ENCODE measurements around the gene MPHOSPH8. TPM values are rescaled to one million over a fixed set of nuclear protein-coding genes. Genes with fewer than 3 reads are reported as not detected.
"Not testable (repeated sequence)": the region's sequence is repeated elsewhere in the genome, so short reads cannot be mapped to it uniquely, and the experiment has no call there.

MPHOSPH8 gene
- total and polyA plus RNA-seq, 12 donors = 14.7 to 63.4 (median 32.1) TPM

- H3K27me3 ChIP-seq = no peaks in the 10 kb centered on the region
- no peak for DNase-seq
- H3K27ac ChIP-seq = no peak overlapping the region
- H3K36me3 ChIP-seq (replicated peaks in 1 of 2) = no peaks in the 10 kb centered on the region
- TF ChIP-seq POLR2A (IDR thresholded peaks at IDR 0.05) = no peak
- TF ChIP-seq CTCF (IDR thresholded peaks at IDR 0.05) = no peak
- H3K9me3 ChIP-seq (replicated peaks in 1 of 3) = no peaks in the 10 kb centered on the region
- intact Hi-C loops (cut with DNase I) = no loop called here
- H3K4me3 ChIP-seq = no peak overlapping the region
- no peaks in the 10 kb centered on the region for H3K4me1 ChIP-seq (replicated peaks in 1 of 2)
- 91 to 97% (median 92%) methylated on average over 2 of the region's 2 CpGs for WGBS, 4 donors
Observed at GRCh38 chr13:19624265-19624664, 9.2 kb upstream of the MPHOSPH8 start.

GRCh38 chr13:19632915-19633478, 462 bp upstream of the MPHOSPH8 start:
- H3K36me3 ChIP-seq (replicated peaks in 1 of 2) = no peaks in the 10 kb centered on the region
- intact Hi-C loops (cut with DNase I) = loop anchor here (10.0 kb wide), 2 partner anchors 132 to 152 kb away; partner anchors contain the start of gene PSPC1 (in 1 of the 2)
- no peaks in the 10 kb centered on the region for H3K9me3 ChIP-seq (replicated peaks in 1 of 3)
- no peak for DNase-seq
- TF ChIP-seq POLR2A (IDR thresholded peaks at IDR 0.05) (no peak), CTCF (IDR thresholded peaks at IDR 0.05) (no peak)
- WGBS, 4 donors = 14 to 28% (median 19%) methylated on average over 15 to 25 of the region's 25 CpGs
- H3K4me3 ChIP-seq = peak overlapping the region in 3 of 4 donors; percentile 65 to 95 (median 95)
- peak overlapping the region; percentile 94 to 99 (median 96) for H3K27ac ChIP-seq
- no peaks in the 10 kb centered on the region for H3K27me3 ChIP-seq
- peaks cover 23 to 29% of the 10 kb centered on the region in 2 donors for H3K4me1 ChIP-seq (replicated peaks in 1 of 2)

- intact Hi-C loops (cut with DNase I) = loop anchor here (10.0 kb wide), 2 partner anchors 131 to 151 kb away; partner anchors contain the start of gene PSPC1 (in 1 of the 2)
- peak in 1 of 7 donors; percentile 58 for DNase-seq
Observed at GRCh38 chr13:19634256-19634740, 839 bp downstream of the MPHOSPH8 start.

GRCh38 chr13:19635926-19636325, 2.5 kb downstream of the MPHOSPH8 start:
- H3K4me3 ChIP-seq = not testable (repeated sequence)

More at GRCh38 chr13:19634256-19634740, 839 bp downstream of the MPHOSPH8 start:
- no peak for TF ChIP-seq CTCF (IDR thresholded peaks at IDR 0.05)
- peak in 1 of 2 donors; percentile 10 for TF ChIP-seq POLR2A (IDR thresholded peaks at IDR 0.05)
- Histone ChIP-seq H3K4me1 (replicated peaks in 1 of 2) (peaks cover 23 to 29% of the 10 kb centered on the region in 2 donors), H3K36me3 (replicated peaks in 1 of 2) (no peaks in the 10 kb centered on the region), H3K9me3 (replicated peaks in 1 of 3) (no peaks in the 10 kb centered on the region), H3K27ac (peak overlapping the region; percentile 94 to 99 (median 96)), H3K4me3 (peak overlapping the region; percentile 65 to 99 (median 95)), H3K27me3 (no peaks in the 10 kb centered on the region)
- 0 to 2% (median 1%) methylated on average over 12 of the region's 12 CpGs for WGBS, 4 donors

More at GRCh38 chr13:19635926-19636325, 2.5 kb downstream of the MPHOSPH8 start:
- H3K27me3 ChIP-seq; H3K9me3 ChIP-seq (replicated peaks in 1 of 3); H3K36me3 ChIP-seq (replicated peaks in 1 of 2); DNase-seq; H3K27ac ChIP-seq: not testable (repeated sequence)
- WGBS, 4 donors = 90 to 94% (median 92%) methylated on average over 7 of the region's 7 CpGs
- intact Hi-C loops (cut with DNase I) = loop anchor here (10.0 kb wide), 2 partner anchors 129 to 149 kb away; partner anchors contain the start of gene PSPC1 (in 1 of the 2)
- peaks cover 23 to 29% of the 10 kb centered on the region in 2 donors for H3K4me1 ChIP-seq (replicated peaks in 1 of 2)
